8988T (cell line): ENCODE results near the gene DDX41.

ENCODE experiments used
- DNase-seq: peaks from one replicate; pipeline ENCODE4 v3.0.0; 2011

DDX41 gene

GRCh38 chr5:177467436-177467835 is 49.3 kb downstream of the DDX41 start:
- DNase-seq, result no peak

- DNase-seq, result no peak
Observed at GRCh38 chr5:177466861-177467260, 49.9 kb downstream of the DDX41 start.

GRCh38 chr5:177465044-177465443 is 51.7 kb downstream of the DDX41 start:
- DNase-seq, result no peak

DNA sequence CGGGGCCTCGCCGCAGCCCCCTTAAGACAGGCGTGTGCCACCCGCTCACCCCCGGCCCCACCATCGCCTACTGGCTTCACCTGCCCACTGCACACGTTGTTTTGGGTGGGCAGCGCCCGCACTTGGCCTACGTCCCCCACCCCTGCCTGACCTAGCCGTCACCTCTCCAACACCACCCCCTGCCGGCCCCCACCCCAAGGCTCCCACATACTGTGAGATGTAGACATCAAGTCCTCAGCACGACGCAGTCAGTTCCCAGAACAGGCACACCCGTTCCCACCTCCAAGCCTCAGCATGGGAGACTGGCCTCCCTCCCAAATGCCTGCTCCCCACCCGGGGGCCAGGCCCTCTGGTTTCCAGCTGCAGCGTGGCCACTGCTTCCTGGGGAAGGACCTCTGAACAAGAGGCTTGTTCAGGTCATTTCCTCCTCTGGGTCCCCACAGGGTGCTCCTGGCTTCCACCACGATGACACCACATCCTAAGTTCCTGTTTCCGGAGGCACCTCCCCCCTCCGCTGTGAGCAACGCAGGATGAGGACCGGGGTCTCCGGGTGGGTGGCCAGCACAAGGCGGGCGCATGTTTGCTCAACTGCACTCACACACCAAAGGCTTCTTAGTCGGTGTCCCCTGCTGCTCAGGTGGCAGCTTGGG is 54.6 kb downstream of the DDX41 start:
- no peak for DNase-seq
